ENCODE measurements around the gene PCDHA1.
"Not testable (repeated sequence)": the region's sequence is repeated elsewhere in the genome, so short reads cannot be mapped to it uniquely, and the experiment has no call there.

Gene PCDHA1

DNA sequence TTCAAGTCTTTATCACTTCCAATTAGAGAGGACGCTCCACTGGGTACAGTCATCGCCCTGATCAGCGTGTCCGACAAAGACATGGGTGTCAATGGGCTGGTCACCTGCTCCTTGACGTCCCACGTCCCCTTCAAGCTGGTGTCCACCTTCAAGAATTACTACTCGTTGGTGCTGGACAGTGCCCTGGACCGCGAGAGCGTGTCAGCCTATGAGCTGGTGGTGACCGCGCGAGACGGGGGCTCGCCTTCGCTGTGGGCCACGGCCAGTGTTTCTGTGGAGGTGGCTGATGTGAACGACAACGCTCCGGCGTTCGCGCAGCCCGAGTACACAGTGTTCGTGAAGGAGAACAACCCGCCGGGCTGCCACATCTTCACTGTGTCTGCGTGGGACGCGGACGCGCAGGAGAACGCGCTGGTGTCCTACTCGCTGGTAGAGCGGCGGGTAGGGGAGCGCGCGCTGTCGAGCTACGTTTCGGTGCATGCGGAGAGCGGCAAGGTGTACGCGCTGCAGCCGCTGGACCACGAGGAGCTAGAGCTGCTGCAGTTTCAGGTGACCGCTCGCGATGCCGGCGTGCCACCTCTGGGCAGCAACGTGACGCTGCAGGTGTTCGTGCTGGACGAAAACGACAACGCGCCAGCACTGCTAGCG lies 22.4 kb downstream of the PCDHA1 start:
- DNase-seq (ENCODE audit: low read depth) = not testable (repeated sequence)

DNA sequence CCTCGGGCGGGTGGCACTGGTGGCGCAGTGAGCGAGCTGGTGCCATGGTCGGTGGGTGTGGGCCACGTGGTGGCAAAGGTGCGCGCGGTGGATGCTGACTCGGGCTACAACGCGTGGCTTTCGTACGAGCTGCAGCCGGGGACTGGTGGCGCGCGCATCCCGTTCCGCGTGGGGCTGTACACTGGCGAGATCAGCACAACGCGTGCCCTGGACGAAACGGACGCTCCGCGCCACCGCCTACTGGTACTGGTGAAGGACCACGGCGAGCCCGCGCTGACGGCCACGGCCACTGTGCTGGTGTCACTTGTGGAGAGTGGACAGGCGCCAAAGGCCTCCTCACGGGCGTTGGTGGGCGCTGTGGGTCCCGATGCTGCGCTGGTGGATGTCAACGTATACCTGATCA lies 22.9 kb downstream of the PCDHA1 start:
- DNase-seq (ENCODE audit: low read depth) = no peak

DNA sequence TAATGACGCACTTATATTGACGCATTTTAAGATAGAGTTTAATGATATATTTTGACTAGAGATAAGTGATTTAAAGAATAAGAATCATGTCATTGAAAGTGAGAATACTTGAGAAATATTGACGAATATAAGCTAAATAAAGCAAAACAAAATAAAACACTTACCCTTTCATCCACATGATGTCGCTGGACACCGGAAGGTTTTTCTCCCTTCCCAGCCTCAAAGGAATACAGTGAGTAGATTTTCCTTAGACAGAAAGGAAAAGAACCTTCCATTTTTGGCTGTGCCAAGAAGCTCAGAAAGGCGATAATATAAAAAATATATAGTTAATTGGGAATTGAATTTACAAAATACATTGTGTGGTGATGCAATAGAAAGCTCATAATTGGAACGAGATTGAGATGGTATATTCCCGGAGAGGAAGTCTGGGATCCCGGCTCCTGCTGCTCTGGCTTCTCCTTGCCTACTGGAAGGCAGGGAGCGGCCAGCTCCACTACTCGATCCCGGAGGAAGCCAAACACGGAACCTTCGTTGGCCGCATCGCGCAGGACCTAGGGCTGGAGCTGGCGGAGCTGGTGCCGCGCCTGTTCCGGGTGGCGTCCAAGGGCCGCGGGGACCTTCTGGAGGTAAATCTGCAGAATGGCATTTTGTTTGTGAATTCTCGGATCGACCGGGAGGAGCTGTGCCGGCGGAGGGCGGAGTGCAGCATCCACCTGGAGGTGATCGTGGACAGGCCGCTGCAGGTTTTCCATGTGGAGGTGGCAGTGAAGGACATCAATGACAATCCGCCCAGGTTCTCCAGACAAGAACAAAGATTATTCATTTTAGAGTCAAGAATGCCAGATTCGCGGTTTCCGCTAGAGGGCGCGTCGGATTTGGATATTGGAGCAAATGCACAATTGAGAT lies 35.7 kb downstream of the PCDHA1 start, which contains the start of gene PCDHA5:
TSS of gene PCDHA5 (plus strand) at position 239 of the 906 bp plus-strand sequence.
- no peak for DNase-seq (ENCODE audit: low read depth)

DNA sequence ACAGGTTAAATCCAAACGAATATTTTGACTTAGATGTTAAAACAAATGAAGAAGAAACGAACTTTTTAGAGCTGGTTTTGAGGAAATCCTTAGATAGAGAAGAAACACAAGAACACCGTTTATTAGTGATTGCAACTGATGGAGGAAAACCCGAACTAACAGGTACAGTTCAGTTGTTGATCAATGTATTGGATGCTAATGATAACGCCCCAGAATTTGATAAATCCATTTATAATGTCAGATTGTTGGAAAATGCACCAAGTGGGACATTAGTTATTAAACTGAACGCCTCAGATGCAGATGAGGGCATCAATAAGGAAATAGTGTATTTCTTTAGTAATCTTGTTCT lies 36.3 kb downstream of the PCDHA1 start:
- DNase-seq (ENCODE audit: low read depth) = no peak

DNA sequence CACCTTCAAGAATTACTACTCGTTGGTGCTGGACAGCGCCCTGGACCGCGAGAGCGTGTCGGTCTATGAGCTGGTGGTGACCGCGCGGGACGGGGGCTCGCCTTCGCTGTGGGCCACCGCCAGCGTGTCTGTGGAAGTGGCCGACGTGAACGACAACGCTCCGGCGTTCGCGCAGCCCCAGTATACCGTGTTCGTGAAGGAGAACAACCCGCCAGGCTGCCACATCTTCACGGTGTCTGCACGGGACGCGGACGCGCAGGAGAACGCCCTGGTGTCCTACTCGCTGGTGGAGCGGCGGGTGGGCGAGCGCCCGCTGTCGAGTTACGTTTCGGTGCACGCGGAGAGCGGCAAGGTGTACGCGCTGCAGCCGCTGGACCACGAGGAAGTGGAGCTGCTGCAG lies 37.0 kb downstream of the PCDHA1 start:
- not testable (repeated sequence) for DNase-seq (ENCODE audit: low read depth)

DNA sequence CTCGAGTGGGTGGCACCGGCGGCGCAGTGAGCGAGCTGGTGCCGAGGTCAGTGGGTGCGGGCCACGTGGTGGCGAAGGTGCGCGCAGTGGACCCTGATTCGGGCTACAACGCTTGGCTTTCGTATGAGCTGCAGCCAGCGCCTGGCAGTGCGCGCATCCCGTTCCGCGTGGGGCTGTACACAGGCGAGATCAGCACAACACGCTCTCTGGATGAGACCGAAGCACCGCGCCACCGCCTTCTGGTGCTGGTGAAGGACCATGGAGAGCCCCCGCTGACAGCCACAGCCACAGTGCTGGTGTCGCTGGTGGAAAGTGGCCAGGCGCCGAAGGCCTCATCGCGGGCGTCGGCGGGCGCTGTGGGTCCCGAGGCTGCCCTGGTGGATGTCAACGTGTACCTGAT lies 37.5 kb downstream of the PCDHA1 start:
- DNase-seq (ENCODE audit: low read depth) = no peak

- DNase-seq (ENCODE audit: low read depth) = no peak
Measured at GRCh38 chr5:140827704-140828361, 41.9 kb downstream of the PCDHA1 start, which contains the start of gene PCDHA6. TSS of gene PCDHA6 (plus strand) at chr5:140827960. CDS start at chr5:140828092, 132 bp downstream.

- DNase-seq (ENCODE audit: low read depth) = no peak
Measured at GRCh38 chr5:140828362-140828737, 42.4 kb downstream of the PCDHA1 start.

DNA sequence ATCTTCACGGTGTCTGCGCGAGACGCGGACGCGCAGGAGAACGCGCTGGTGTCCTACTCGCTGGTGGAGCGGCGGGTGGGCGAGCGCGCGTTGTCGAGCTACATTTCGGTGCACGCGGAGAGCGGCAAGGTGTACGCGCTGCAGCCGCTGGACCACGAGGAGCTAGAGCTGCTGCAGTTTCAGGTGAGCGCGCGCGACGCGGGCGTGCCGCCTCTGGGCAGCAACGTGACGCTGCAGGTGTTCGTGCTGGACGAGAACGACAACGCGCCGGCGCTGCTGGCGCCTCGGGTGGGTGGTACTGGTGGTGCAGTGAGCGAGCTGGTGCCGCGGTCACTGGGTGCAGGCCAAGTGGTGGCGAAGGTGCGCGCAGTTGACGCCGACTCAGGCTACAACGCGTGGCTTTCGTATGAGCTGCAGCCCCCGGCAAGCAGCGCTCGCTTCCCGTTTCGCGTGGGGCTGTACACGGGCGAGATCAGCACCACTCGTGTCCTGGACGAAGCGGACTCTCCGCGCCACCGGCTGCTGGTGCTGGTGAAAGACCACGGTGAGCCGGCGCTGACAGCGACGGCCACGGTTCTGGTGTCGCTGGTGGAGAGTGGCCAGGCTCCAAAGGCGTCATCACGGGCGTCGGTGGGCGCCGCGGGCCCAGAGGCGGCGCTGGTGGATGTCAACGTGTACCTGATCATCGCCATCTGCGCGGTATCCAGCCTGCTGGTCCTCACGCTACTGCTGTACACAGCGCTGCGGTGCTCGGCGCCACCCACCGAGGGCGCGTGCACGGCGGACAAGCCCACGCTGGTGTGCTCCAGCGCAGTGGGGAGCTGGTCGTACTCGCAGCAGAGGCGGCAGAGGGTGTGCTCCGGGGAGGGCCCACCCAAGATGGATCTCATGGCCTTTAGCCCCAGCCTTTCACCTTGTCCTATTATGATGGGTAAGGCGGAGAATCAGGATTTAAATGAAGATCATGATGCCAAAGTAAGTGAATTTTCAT lies 43.9 kb downstream of the PCDHA1 start:
- DNase-seq (ENCODE audit: low read depth) = not testable (repeated sequence)

DNA sequence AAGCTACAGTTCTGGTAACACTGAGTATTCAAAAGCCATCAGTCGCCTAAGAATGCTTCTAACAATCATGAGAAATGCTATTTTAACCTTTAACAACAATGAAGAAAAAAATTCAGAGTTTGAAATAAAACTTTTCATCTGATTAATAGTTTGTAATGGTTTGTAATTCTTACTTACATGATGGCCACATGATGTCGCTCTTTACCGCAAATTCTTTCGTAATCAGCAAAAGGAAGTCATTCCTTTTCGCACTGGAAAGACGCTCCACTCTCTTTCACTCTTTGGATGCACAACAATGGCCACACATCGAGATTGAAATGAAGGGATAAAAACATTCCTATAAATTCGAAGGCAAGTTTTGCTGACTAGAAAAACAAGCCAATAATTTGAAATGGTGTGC lies 48.1 kb downstream of the PCDHA1 start, which contains the start of gene PCDHA7:
TSS of gene PCDHA7 (plus strand) at position 277 of the 400 bp plus-strand sequence. CDS start at position 392, 115 bp downstream.
- no peak for DNase-seq (ENCODE audit: low read depth)

DNA sequence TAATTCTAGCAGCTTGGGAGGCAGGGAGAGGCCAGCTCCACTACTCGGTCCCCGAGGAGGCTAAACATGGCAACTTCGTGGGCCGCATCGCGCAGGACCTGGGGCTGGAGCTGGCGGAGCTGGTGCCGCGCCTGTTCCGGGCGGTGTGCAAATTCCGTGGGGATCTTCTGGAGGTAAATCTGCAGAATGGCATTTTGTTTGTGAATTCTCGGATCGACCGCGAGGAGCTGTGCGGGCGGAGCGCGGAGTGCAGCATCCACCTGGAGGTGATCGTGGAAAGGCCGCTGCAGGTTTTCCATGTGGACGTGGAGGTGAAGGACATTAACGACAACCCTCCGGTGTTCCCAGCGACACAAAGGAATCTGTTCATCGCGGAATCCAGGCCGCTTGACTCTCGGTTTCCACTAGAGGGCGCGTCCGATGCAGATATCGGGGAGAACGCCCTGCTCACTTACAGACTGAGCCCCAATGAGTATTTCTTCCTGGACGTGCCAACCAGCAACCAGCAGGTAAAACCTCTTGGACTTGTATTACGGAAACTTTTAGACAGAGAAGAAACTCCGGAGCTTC lies 48.6 kb downstream of the PCDHA1 start:
- DNase-seq (ENCODE audit: low read depth) = not testable (repeated sequence)

DNA sequence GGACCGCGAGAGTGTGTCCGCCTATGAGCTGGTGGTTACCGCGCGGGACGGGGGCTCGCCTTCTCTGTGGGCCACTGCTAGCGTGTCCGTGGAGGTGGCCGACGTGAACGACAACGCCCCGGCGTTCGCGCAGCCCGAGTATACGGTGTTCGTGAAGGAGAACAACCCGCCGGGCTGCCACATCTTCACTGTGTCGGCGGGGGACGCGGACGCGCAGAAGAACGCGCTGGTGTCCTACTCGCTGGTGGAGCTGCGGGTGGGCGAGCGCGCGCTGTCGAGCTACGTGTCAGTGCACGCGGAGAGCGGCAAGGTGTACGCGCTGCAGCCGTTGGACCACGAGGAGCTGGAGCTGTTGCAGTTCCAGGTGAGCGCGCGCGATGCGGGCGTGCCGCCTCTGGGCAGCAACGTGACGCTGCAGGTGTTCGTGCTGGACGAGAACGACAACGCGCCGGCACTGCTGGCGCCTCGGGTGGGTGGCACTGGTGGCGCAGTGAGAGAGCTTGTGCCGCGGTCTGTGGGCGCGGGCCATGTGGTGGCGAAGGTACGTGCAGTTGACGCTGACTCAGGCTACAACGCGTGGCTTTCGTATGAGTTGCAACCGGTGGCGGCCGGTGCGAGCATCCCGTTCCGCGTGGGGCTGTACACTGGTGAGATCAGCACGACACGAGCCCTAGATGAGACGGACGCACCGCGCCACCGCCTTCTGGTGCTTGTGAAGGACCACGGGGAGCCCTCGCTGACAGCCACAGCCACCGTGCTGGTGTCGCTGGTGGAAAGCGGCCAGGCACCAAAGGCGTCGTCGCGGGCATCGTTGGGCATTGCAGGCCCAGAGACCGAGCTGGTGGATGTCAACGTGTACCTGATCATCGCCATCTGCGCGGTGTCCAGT lies 49.9 kb downstream of the PCDHA1 start:
- DNase-seq (ENCODE audit: low read depth) = no peak

- DNase-seq (ENCODE audit: low read depth) = no peak
Measured at GRCh38 chr5:140840978-140841962, 55.3 kb downstream of the PCDHA1 start, which contains the start of gene PCDHA8. TSS of gene PCDHA8 (plus strand) at chr5:140841187. CDS start at chr5:140841322, 135 bp downstream.

DNA sequence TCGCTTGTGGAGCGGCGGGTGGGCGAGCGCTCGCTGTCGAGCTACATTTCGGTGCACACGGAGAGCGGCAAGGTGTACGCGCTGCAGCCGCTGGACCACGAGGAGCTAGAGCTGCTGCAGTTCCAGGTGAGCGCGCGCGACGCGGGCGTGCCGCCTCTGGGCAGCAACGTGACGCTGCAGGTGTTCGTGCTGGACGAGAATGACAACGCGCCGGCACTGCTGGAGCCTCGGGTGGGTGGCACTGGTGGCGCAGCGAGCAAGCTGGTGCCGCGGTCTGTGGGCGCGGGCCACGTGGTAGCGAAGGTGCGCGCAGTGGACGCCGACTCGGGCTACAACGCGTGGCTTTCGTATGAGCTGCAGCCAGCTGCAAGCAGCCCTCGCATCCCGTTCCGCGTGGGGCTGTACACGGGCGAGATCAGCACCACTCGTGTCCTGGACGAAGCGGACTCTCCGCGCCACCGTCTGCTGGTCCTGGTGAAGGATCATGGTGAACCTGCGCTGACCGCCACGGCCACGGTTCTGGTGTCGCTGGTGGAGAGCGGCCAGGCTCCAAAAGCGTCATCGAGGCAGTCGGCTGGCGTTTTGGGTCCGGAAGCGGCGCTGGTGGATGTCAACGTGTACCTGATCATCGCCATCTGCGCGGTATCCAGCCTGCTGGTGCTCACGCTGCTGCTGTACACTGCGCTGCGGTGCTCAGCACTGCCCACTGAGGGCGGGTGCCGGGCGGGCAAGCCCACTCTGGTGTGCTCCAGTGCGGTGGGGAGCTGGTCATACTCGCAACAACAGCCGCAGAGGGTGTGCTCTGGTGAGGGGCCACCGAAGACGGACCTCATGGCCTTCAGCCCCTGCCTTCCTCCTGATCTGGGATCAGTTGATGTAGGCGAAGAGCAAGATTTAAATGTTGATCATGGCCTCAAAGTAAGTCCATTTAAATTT lies 57.1 kb downstream of the PCDHA1 start:
- DNase-seq (ENCODE audit: low read depth) = no peak

GRCh38 chr5:140848139-140849102 lies 62.5 kb downstream of the PCDHA1 start, which contains the start of gene PCDHA9:
TSS of gene PCDHA9 (plus strand) at chr5:140848382. CDS start at chr5:140848496, 114 bp downstream.
- DNase-seq (ENCODE audit: low read depth) = not testable (repeated sequence)

All from stimulated activated CD8-positive, alpha-beta memory T cell treated with anti-CD3 and anti-CD28 coated beads, Interleukin-12 subunit alpha, Interleukin-12 subunit beta, amount 100 ng/mL, for 1 hour (primary cell).